SK-N-MC (cell line): ENCODE results near the gene SDHAF1.
A peak's percentile ranks its signal among the peaks of the same experiment; 100 is the strongest.
"Not testable (repeated sequence)": the region's sequence is repeated elsewhere in the genome, so short reads cannot be mapped to it uniquely, and the experiment has no call there.

Experiments used
- DNase-seq: peaks from one replicate; pipeline ENCODE4 v3.0.0-alpha.2; 2011; ENCODE audit warnings: low read depth, low spot score
- H3K27ac ChIP-seq: fragments of 200-600 bp; sonication (generic); 2 replicates; pipeline ENCODE4 v1.5.1; 2016; ENCODE audit warnings: mixed run types
- H3K36me3 ChIP-seq: fragments of 200-600 bp; sonication (generic); 2 replicates; pipeline ENCODE4 v1.6.1; 2017; ENCODE audit warnings: antibody characterized with exemption, low read length, mixed read lengths; ENCODE audit not compliant: insufficient read depth
- H3K4me3 ChIP-seq: fragments of 200-600 bp; sonication (generic); 2 replicates; pipeline ENCODE4 v1.5.1; 2016
- H3K9ac ChIP-seq: fragments of 200-600 bp; sonication (generic); 2 replicates; pipeline ENCODE4 v1.8.0; 2017; ENCODE audit warnings: mixed run types, mixed read lengths; ENCODE audit not compliant: insufficient read length
- H3K9me3 ChIP-seq: fragments of 200-600 bp; sonication (generic); 2 replicates; pipeline ENCODE4 v1.6.1; 2017; ENCODE audit warnings: low read depth, mild to moderate bottlenecking, antibody characterized with exemption, low read length, moderate library complexity, mixed read lengths
- EZH2 ChIP-seq: fragments of 200-600 bp; sonication (generic); IDR thresholded peaks from one replicate; pipeline ENCODE4 v1.6.1; 2017; ENCODE audit warnings: antibody characterized with exemption
- FOXP2 ChIP-seq: optimal IDR thresholded peaks from 2 replicates; pipeline ENCODE3; 2011; ENCODE audit warnings: mild to moderate bottlenecking, moderate library complexity; ENCODE audit not compliant: insufficient read depth; ENCODE audit errors: extremely low read length, control extremely low read depth
- POLR2AphosphoS5 ChIP-seq: IDR thresholded peaks from 2 replicates; pipeline ENCODE4 v1.6.1; 2012; ENCODE audit warnings: mild to moderate bottlenecking, low read depth, low read length, borderline replicate concordance

The SDHAF1 gene

GRCh38 chr19:35995048-35995993 lies at the start of gene SDHAF1:
TSS of gene SDHAF1 (plus strand) at chr19:35995188. CDS start at chr19:35995275, 87 bp downstream.
- no peaks in the 10 kb centered on the region for H3K9me3 ChIP-seq
- peak; percentile 10 for DNase-seq
- no peak within 1 kb of the TSS for H3K27ac ChIP-seq
- H3K36me3 ChIP-seq, result no peaks in the 10 kb centered on the region
- H3K4me3 ChIP-seq, result peak within 1 kb of the TSS; percentile 93
- TF ChIP-seq POLR2AphosphoS5, result peak; percentile 88; the same call in 1 of the 2 replicates
- no peak for TF ChIP-seq EZH2
- TF ChIP-seq FOXP2, result peak; percentile 52
- H3K9ac ChIP-seq, result peak within 1 kb of the TSS; percentile 90

- TF ChIP-seq POLR2AphosphoS5, result no peak
- TF ChIP-seq FOXP2, result no peak
- no peak for TF ChIP-seq EZH2
- Histone ChIP-seq H3K9ac (no peak overlapping the region), H3K27ac (no peak overlapping the region), H3K4me3 (no peak overlapping the region), H3K9me3 (no peaks in the 10 kb centered on the region), H3K36me3 (no peaks in the 10 kb centered on the region)
- DNase-seq, result no peak
Observed at GRCh38 chr19:35946203-35946602, 48.8 kb upstream of the SDHAF1 start.

- TF ChIP-seq EZH2 (no peak), FOXP2 (no peak), POLR2AphosphoS5 (no peak)
- H3K9me3 ChIP-seq, result no peaks in the 10 kb centered on the region
- H3K9ac ChIP-seq, result no peak overlapping the region
- no peak overlapping the region for H3K27ac ChIP-seq
- no peak overlapping the region for H3K4me3 ChIP-seq
- H3K36me3 ChIP-seq, result no peaks in the 10 kb centered on the region
- DNase-seq, result no peak
Observed at GRCh38 chr19:35949131-35949530, 45.9 kb upstream of the SDHAF1 start.

- no peak overlapping the region for H3K9ac ChIP-seq
- no peak for TF ChIP-seq EZH2
- TF ChIP-seq FOXP2, result no peak
- no peak for TF ChIP-seq POLR2AphosphoS5
- H3K27ac ChIP-seq, result no peak overlapping the region
- H3K4me3 ChIP-seq, result no peak overlapping the region
- H3K9me3 ChIP-seq, result no peaks in the 10 kb centered on the region
- H3K36me3 ChIP-seq, result no peaks in the 10 kb centered on the region
- DNase-seq, result no peak
Observed at GRCh38 chr19:35955881-35956634, 38.9 kb upstream of the SDHAF1 start.

- not testable (repeated sequence) for H3K36me3 ChIP-seq, H3K9ac ChIP-seq, H3K9me3 ChIP-seq, H3K4me3 ChIP-seq, H3K27ac ChIP-seq, DNase-seq
Observed at GRCh38 chr19:35957411-35957810, 37.6 kb upstream of the SDHAF1 start.

GRCh38 chr19:35958660-35959039 lies 36.3 kb upstream of the SDHAF1 start:
- H3K9me3 ChIP-seq, result no peaks in the 10 kb centered on the region
- H3K27ac ChIP-seq, result no peak overlapping the region
- H3K36me3 ChIP-seq, result no peaks in the 10 kb centered on the region
- no peak overlapping the region for H3K4me3 ChIP-seq
- TF ChIP-seq POLR2AphosphoS5 (no peak), EZH2 (no peak), FOXP2 (no peak)
- DNase-seq, result no peak
- H3K9ac ChIP-seq, result no peak overlapping the region

- Histone ChIP-seq H3K36me3 (no peaks in the 10 kb centered on the region), H3K27ac (no peak overlapping the region), H3K4me3 (no peak overlapping the region), H3K9ac (no peak overlapping the region), H3K9me3 (no peaks in the 10 kb centered on the region)
- no peak for DNase-seq
- TF ChIP-seq FOXP2 (no peak), POLR2AphosphoS5 (no peak), EZH2 (no peak)
Observed at GRCh38 chr19:35959040-35959967, 35.7 kb upstream of the SDHAF1 start.

GRCh38 chr19:35959968-35960320 lies 35.0 kb upstream of the SDHAF1 start:
- Histone ChIP-seq H3K9ac (no peak overlapping the region), H3K27ac (no peak overlapping the region), H3K36me3 (no peaks in the 10 kb centered on the region), H3K9me3 (no peaks in the 10 kb centered on the region), H3K4me3 (no peak overlapping the region)
- no peak for TF ChIP-seq EZH2
- TF ChIP-seq POLR2AphosphoS5, result no peak
- TF ChIP-seq FOXP2, result no peak
- no peak for DNase-seq
